Naive B cell (primary cell): ENCODE data around the gene FAIM2. TPM values are rescaled to one million over a fixed set of nuclear protein-coding genes. Genes with fewer than 3 reads are reported as not detected.

ENCODE experiments used
- ATAC-seq, 2 donors: fragments of 150-1000 bp; cut with Tn5 transposase; 2 replicates each; pipeline ENCODE4 v1.10.0; 2021; ENCODE audit warnings: low read depth in 2 of 2, mild to moderate bottlenecking in 2 of 2, moderate library complexity in 2 of 2
- DNase-seq: peaks from one replicate; pipeline ENCODE4 v3.0.0; 2022
- H3K27ac Mint-ChIP-seq, 6 donors: one replicate each; pipeline ENCODE4 v1.8.0; 2020 to 2022; ENCODE audit warnings: mild to moderate bottlenecking in 6 of 6, mixed read lengths in 6 of 6, moderate library complexity in 5 of 6, inconsistent platforms in 2 of 6
- H3K27me3 Mint-ChIP-seq, 3 donors: one replicate each; pipeline ENCODE4 v1.8.0; 2021 to 2022; ENCODE audit warnings: mixed read lengths in 3 of 3, mild to moderate bottlenecking in 1 of 3
- H3K36me3 Mint-ChIP-seq, 2 donors: one replicate each; pipeline ENCODE4 v1.8.0; 2020 to 2022; ENCODE audit warnings: mixed read lengths in 2 of 2, inconsistent platforms in 1 of 2, mild to moderate bottlenecking in 1 of 2
- H3K4me1 Mint-ChIP-seq, 3 donors: one replicate each; pipeline ENCODE4 v1.8.0; 2020 to 2022; ENCODE audit warnings: mixed read lengths in 3 of 3, inconsistent platforms in 1 of 3, mild to moderate bottlenecking in 1 of 3, moderate library complexity in 1 of 3
- H3K4me3 Mint-ChIP-seq, 8 donors: one replicate each; pipeline ENCODE4 v1.8.0; 2020 to 2022; ENCODE audit warnings: mild to moderate bottlenecking in 8 of 8, mixed read lengths in 8 of 8, moderate library complexity in 8 of 8, inconsistent platforms in 2 of 8
- H3K9me3 Mint-ChIP-seq, 7 donors: one replicate each; pipeline ENCODE4 v1.8.0; 2020 to 2022; ENCODE audit warnings: mixed read lengths in 7 of 7, mild to moderate bottlenecking in 5 of 7, inconsistent platforms in 2 of 7, moderate library complexity in 1 of 7
- polyA plus RNA-seq, 6 donors: library from polyadenylated mRNA; unstranded; fragments of 300-500 nt; fragmentation: Illumina TruSeq; gene quantifications; one replicate each; pipeline ENCODE4 v1.2.3, GENCODE V29; 2021; ENCODE audit warnings: low read depth in 6 of 6

The FAIM2 gene
- polyA plus RNA-seq, 6 donors from 2014 or later, result not detected

GRCh38 chr12:49945394-49946080 is 41.8 kb upstream of the FAIM2 start:
- ATAC-seq (peak; percentile 98 to 99), DNase-seq (peak; percentile 41)
- H3K27ac Mint-ChIP-seq, result peak overlapping the region in 3 of 6 donors; percentile 28 to 86 (median 28)
- peak overlapping the region in 7 of 8 donors; percentile 69 to 93 (median 83) for H3K4me3 Mint-ChIP-seq
- H3K27me3 Mint-ChIP-seq, result peaks cover 26 to 50% (median 28%) of the 10 kb centered on the region in 3 donors
- H3K4me1 Mint-ChIP-seq, result peaks cover 6 to 13% (median 11%) of the 10 kb centered on the region in 3 donors
- H3K36me3 Mint-ChIP-seq, result no peaks in the 10 kb centered on the region
- H3K9me3 Mint-ChIP-seq, result no peaks in the 10 kb centered on the region

GRCh38 chr12:49944718-49945117 is 41.0 kb upstream of the FAIM2 start:
- Mint-ChIP-seq H3K4me1 (peaks cover 6 to 13% (median 11%) of the 10 kb centered on the region in 3 donors), H3K27me3 (peaks cover 24 to 44% (median 28%) of the 10 kb centered on the region in 3 donors), H3K4me3 (peak overlapping the region in 1 of 8 donors; percentile 58), H3K27ac (no peak overlapping the region), H3K36me3 (no peaks in the 10 kb centered on the region), H3K9me3 (no peaks in the 10 kb centered on the region)
- DNase-seq, result no peak
- ATAC-seq, result no peak

- no peak overlapping the region for H3K4me3 Mint-ChIP-seq
- no peak for ATAC-seq
- H3K36me3 Mint-ChIP-seq, result no peaks in the 10 kb centered on the region
- peaks cover 6 to 13% (median 11%) of the 10 kb centered on the region in 3 donors for H3K4me1 Mint-ChIP-seq
- DNase-seq, result no peak
- H3K9me3 Mint-ChIP-seq, result no peaks in the 10 kb centered on the region
- no peak overlapping the region for H3K27ac Mint-ChIP-seq
- H3K27me3 Mint-ChIP-seq, result peaks cover 17 to 38% (median 26%) of the 10 kb centered on the region in 3 donors
These were observed 40.3 kb upstream of the FAIM2 start for GRCh38 chr12:49944046-49944445.

- ATAC-seq (no peak), DNase-seq (no peak)
- Mint-ChIP-seq H3K27ac (peak overlapping the region in 1 of 6 donors; percentile 52), H3K4me3 (no peak overlapping the region), H3K36me3 (no peaks in the 10 kb centered on the region), H3K9me3 (no peaks in the 10 kb centered on the region), H3K27me3 (peaks cover 17 to 33% (median 21%) of the 10 kb centered on the region in 3 donors), H3K4me1 (peaks cover 6 to 13% (median 11%) of the 10 kb centered on the region in 3 donors)
These were observed 39.9 kb upstream of the FAIM2 start for GRCh38 chr12:49943625-49943960.

GRCh38 chr12:49942921-49943624 is 39.4 kb upstream of the FAIM2 start:
- Mint-ChIP-seq H3K36me3 (no peaks in the 10 kb centered on the region), H3K27ac (no peak overlapping the region), H3K27me3 (peaks cover 17 to 30% (median 21%) of the 10 kb centered on the region in 3 donors), H3K4me1 (peaks cover 6 to 13% (median 11%) of the 10 kb centered on the region in 3 donors), H3K4me3 (peak overlapping the region in 1 of 8 donors; percentile 69), H3K9me3 (no peaks in the 10 kb centered on the region)
- no peak for DNase-seq
- ATAC-seq, result no peak

GRCh38 chr12:49942512-49942893 is 38.8 kb upstream of the FAIM2 start:
- DNase-seq (no peak), ATAC-seq (no peak)
- Mint-ChIP-seq H3K9me3 (no peaks in the 10 kb centered on the region), H3K4me1 (peaks cover 6 to 13% (median 11%) of the 10 kb centered on the region in 3 donors), H3K27ac (no peak overlapping the region), H3K27me3 (peaks cover 17 to 24% (median 21%) of the 10 kb centered on the region in 3 donors), H3K36me3 (no peaks in the 10 kb centered on the region), H3K4me3 (peak overlapping the region in 1 of 8 donors; percentile 69)

GRCh38 chr12:49941556-49942511 is 38.1 kb upstream of the FAIM2 start:
- Mint-ChIP-seq H3K27ac (peak overlapping the region in 2 of 6 donors; percentile 63 to 65), H3K4me3 (no peak overlapping the region), H3K4me1 (peaks cover 6 to 13% (median 11%) of the 10 kb centered on the region in 3 donors)

GRCh38 chr12:49939707-49940106 is 36.0 kb upstream of the FAIM2 start:
- ATAC-seq, result no peak
- Mint-ChIP-seq H3K9me3 (no peaks in the 10 kb centered on the region), H3K4me1 (no peaks in the 10 kb centered on the region), H3K27me3 (peaks cover 14 to 17% (median 15%) of the 10 kb centered on the region in 3 donors), H3K27ac (no peak overlapping the region), H3K36me3 (no peaks in the 10 kb centered on the region), H3K4me3 (no peak overlapping the region)
- DNase-seq, result no peak

More at GRCh38 chr12:49941556-49942511, 38.1 kb upstream of the FAIM2 start:
- DNase-seq (no peak), ATAC-seq (no peak)
- Mint-ChIP-seq H3K9me3 (no peaks in the 10 kb centered on the region), H3K27me3 (peaks cover 17 to 23% (median 21%) of the 10 kb centered on the region in 3 donors), H3K36me3 (no peaks in the 10 kb centered on the region)

GRCh38 chr12:49939307-49939706 is 35.6 kb upstream of the FAIM2 start:
- H3K4me1 Mint-ChIP-seq, result no peaks in the 10 kb centered on the region

GRCh38 chr12:49937639-49938300 is 34.1 kb upstream of the FAIM2 start:
- ATAC-seq (no peak), DNase-seq (no peak)
- no peaks in the 10 kb centered on the region for H3K36me3 Mint-ChIP-seq
- H3K4me3 Mint-ChIP-seq, result no peak overlapping the region
- H3K9me3 Mint-ChIP-seq, result no peaks in the 10 kb centered on the region
- H3K27ac Mint-ChIP-seq, result no peak overlapping the region
- H3K4me1 Mint-ChIP-seq, result no peaks in the 10 kb centered on the region
- H3K27me3 Mint-ChIP-seq, result peaks cover 9 to 12% (median 10%) of the 10 kb centered on the region in 3 donors

More at GRCh38 chr12:49939307-49939706, 35.6 kb upstream of the FAIM2 start:
- peaks cover 14 to 21% (median 16%) of the 10 kb centered on the region in 3 donors for H3K27me3 Mint-ChIP-seq
- H3K4me3 Mint-ChIP-seq, result no peak overlapping the region
- ATAC-seq (no peak), DNase-seq (no peak)
- no peak overlapping the region for H3K27ac Mint-ChIP-seq
- H3K9me3 Mint-ChIP-seq, result no peaks in the 10 kb centered on the region
- H3K36me3 Mint-ChIP-seq, result no peaks in the 10 kb centered on the region

GRCh38 chr12:49936925-49937324 is 33.2 kb upstream of the FAIM2 start:
- DNase-seq (no peak), ATAC-seq (no peak)
- no peaks in the 10 kb centered on the region for H3K4me1 Mint-ChIP-seq
- H3K4me3 Mint-ChIP-seq, result no peak overlapping the region
- H3K27me3 Mint-ChIP-seq, result peaks cover 2 to 10% (median 9%) of the 10 kb centered on the region in 3 donors
- H3K36me3 Mint-ChIP-seq, result no peaks in the 10 kb centered on the region
- no peak overlapping the region for H3K27ac Mint-ChIP-seq
- H3K9me3 Mint-ChIP-seq, result no peaks in the 10 kb centered on the region

GRCh38 chr12:49934505-49934904 is 30.8 kb upstream of the FAIM2 start:
- Mint-ChIP-seq H3K4me1 (no peaks in the 10 kb centered on the region), H3K27ac (no peak overlapping the region), H3K36me3 (no peaks in the 10 kb centered on the region), H3K27me3 (peaks cover 2 to 15% (median 9%) of the 10 kb centered on the region in 3 donors), H3K4me3 (no peak overlapping the region), H3K9me3 (no peaks in the 10 kb centered on the region)
- DNase-seq (no peak), ATAC-seq (no peak)

- H3K9me3 Mint-ChIP-seq, result no peaks in the 10 kb centered on the region
- no peaks in the 10 kb centered on the region for H3K4me1 Mint-ChIP-seq
- ATAC-seq (no peak), DNase-seq (no peak)
- no peak overlapping the region for H3K27ac Mint-ChIP-seq
- no peak overlapping the region for H3K4me3 Mint-ChIP-seq
- peaks cover 8 to 20% (median 9%) of the 10 kb centered on the region in 3 donors for H3K27me3 Mint-ChIP-seq
- no peaks in the 10 kb centered on the region for H3K36me3 Mint-ChIP-seq
These were observed 30.1 kb upstream of the FAIM2 start for GRCh38 chr12:49933796-49934195.
